OCI-LY3 (cell line): ENCODE results near the gene IFT43.
"Not testable (repeated sequence)": the region's sequence is repeated elsewhere in the genome, so short reads cannot be mapped to it uniquely, and the experiment has no call there.

Source experiments
- H2AFZ ChIP-seq: fragments of 200-600, 300-600 bp; shearing (Covaris generic); 2 replicates; pipeline ENCODE4 v1.6.0; 2014; ENCODE audit warnings: antibody characterized with exemption, low read depth, low read length
- H3K27ac ChIP-seq: fragments of 200-600, 300-600 bp; sonication (generic); 2 replicates; pipeline ENCODE4 v1.5.1; 2014; ENCODE audit warnings: mild to moderate bottlenecking, low read length, moderate library complexity, mixed read lengths
- H3K27me3 ChIP-seq: fragments of 200-600, 300-600 bp; sonication (generic); 2 replicates; pipeline ENCODE4 v1.6.1; 2014; ENCODE audit warnings: low read depth, low read length, mixed read lengths
- H3K36me3 ChIP-seq: fragments of 200-600, 300-600 bp; sonication (generic); replicated peaks from 2 replicates; pipeline ENCODE3; 2014; ENCODE audit warnings: low read depth, low read length, mixed read lengths
- H3K4me1 ChIP-seq: fragments of 300-600, 200-600 bp; sonication (generic); 2 replicates; pipeline ENCODE4 v1.6.1; 2014; ENCODE audit warnings: low read length, mixed read lengths
- H3K4me2 ChIP-seq: fragments of 200-600, 300-600 bp; sonication (generic); 2 replicates; pipeline ENCODE4 v1.6.1; 2014; ENCODE audit warnings: low read length, mixed read lengths
- H3K4me3 ChIP-seq: fragments of 300-600, 200-600 bp; sonication (generic); 2 replicates; pipeline ENCODE4 v1.5.1; 2014; ENCODE audit warnings: antibody characterized with exemption, mild to moderate bottlenecking, low read length, moderate library complexity
- H3K79me2 ChIP-seq: fragments of 300-600, 200-600 bp; shearing (Covaris generic); 2 replicates; pipeline ENCODE4 v1.6.1; 2014; ENCODE audit warnings: mild to moderate bottlenecking, low read length, mixed read lengths
- H3K9ac ChIP-seq: fragments of 300-600, 200-600 bp; shearing (Covaris generic); 2 replicates; pipeline ENCODE4 v1.6.0; 2014; ENCODE audit warnings: mild to moderate bottlenecking, low read length, moderate library complexity
- H3K9me3 ChIP-seq: fragments of 200-600, 300-600 bp; shearing (Covaris generic); 2 replicates; pipeline ENCODE4 v1.6.1; 2014; ENCODE audit warnings: low read length, mixed read lengths; ENCODE audit not compliant: insufficient read depth
- H4K20me1 ChIP-seq: fragments of 200-600, 300-600 bp; sonication (generic); 2 replicates; pipeline ENCODE4 v1.6.1; 2016; ENCODE audit warnings: low read length, mixed read lengths; ENCODE audit not compliant: insufficient read depth
- EZH2phosphoT487 ChIP-seq: fragments of 200-600 bp; shearing (Covaris generic); IDR thresholded peaks from 2 replicates; pipeline ENCODE4 v1.6.1; 2018; ENCODE audit warnings: antibody characterized with exemption, mixed run types, low read depth
- TF ChIP-seq, protein P1 (sequence below): fragments of 200-600, 300-600 bp; sonication (generic); IDR thresholded peaks from 2 replicates; pipeline ENCODE4 v1.5.1; 2014; ENCODE audit warnings: antibody characterized with exemption, low read length, low read depth

Gene IFT43

DNA sequence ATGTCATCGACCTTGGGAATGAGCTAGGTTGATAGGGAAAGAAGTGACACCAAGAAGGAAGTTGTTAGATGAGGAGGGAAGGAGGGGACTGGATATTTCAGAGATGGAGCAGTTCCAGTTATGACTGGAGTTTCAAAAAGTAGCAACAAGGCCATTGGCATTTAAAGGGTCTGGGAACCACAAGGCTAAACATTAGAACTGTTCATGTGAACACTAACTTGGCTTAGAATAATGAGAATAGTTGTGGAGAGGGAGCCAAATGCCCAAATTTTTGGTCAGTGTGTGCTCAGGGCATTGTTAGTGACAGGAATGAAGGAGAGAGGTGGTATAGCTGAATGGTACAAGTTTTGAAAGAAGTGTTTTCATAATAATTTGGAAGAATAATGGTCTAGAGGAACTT, 16.8 kb downstream of the IFT43 start:
- no peak overlapping the region for H3K4me2 ChIP-seq
- H3K36me3 ChIP-seq, result peaks cover 11% of the 10 kb centered on the region
- no peak overlapping the region for H2AFZ ChIP-seq
- H3K4me1 ChIP-seq, result no peaks in the 10 kb centered on the region
- H3K9me3 ChIP-seq, result peaks cover 3% of the 10 kb centered on the region; the same call in 1 of the 2 replicates
- no peaks in the 10 kb centered on the region for H3K79me2 ChIP-seq
- TF ChIP-seq EZH2phosphoT487, result no peak
- TF ChIP-seq, protein P1, sequence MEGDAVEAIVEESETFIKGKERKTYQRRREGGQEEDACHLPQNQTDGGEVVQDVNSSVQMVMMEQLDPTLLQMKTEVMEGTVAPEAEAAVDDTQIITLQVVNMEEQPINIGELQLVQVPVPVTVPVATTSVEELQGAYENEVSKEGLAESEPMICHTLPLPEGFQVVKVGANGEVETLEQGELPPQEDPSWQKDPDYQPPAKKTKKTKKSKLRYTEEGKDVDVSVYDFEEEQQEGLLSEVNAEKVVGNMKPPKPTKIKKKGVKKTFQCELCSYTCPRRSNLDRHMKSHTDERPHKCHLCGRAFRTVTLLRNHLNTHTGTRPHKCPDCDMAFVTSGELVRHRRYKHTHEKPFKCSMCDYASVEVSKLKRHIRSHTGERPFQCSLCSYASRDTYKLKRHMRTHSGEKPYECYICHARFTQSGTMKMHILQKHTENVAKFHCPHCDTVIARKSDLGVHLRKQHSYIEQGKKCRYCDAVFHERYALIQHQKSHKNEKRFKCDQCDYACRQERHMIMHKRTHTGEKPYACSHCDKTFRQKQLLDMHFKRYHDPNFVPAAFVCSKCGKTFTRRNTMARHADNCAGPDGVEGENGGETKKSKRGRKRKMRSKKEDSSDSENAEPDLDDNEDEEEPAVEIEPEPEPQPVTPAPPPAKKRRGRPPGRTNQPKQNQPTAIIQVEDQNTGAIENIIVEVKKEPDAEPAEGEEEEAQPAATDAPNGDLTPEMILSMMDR, result no peak
- H3K4me3 ChIP-seq, result no peak overlapping the region
- H3K9ac ChIP-seq, result no peak overlapping the region
- H3K27ac ChIP-seq, result no peak overlapping the region
- no peaks in the 10 kb centered on the region for H3K27me3 ChIP-seq
- no peaks in the 10 kb centered on the region for H4K20me1 ChIP-seq

DNA sequence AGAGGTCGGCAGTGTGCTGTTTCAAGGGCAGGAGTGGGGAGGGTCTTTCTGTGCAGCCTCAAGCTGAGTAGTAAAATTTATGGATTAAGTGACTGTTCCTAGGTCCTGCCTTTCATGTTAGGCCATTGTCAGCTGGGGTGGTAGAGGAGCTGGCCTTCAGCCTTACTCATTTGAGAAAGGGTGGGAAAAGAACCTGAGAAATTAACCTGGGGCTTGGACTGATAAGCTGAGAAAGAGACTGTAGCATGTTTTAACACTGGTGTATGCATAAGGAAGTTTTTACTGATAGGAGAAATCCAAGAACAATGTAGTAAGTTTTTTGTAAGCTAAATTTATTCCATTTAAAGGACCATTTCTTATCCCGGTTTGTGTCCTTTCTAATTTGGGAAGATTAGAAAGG, 20.7 kb downstream of the IFT43 start:
- peaks cover 3% of the 10 kb centered on the region; the same call in 1 of the 2 replicates for H3K9me3 ChIP-seq
- H3K27ac ChIP-seq, result no peak overlapping the region
- no peak overlapping the region for H3K4me2 ChIP-seq
- no peak overlapping the region for H3K9ac ChIP-seq
- H2AFZ ChIP-seq, result no peak overlapping the region
- H3K79me2 ChIP-seq, result no peaks in the 10 kb centered on the region
- H3K4me1 ChIP-seq, result no peaks in the 10 kb centered on the region
- H4K20me1 ChIP-seq, result no peaks in the 10 kb centered on the region
- H3K4me3 ChIP-seq, result no peak overlapping the region
- no peaks in the 10 kb centered on the region for H3K27me3 ChIP-seq
- TF ChIP-seq EZH2phosphoT487, result no peak
- TF ChIP-seq, protein P1, result no peak
- peaks cover 11% of the 10 kb centered on the region for H3K36me3 ChIP-seq

DNA sequence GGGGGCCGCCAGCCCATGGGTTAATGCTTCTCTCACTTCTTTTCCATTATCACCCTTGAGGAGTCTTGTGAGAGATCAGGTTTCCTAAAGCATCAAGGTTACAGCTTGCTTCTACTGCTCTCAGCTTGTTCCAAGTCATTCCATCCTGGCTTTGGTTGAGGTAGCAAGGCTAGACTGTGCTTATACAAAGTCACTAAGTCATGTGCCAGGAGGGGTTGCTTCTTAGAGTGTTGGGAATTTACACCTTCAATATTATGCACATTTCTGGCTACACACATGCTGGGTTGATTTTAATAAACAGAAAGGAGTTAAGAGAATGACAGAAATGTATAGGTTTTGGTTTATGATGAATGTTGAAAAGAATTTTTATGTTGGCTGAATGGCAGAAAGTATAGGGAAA, 21.8 kb downstream of the IFT43 start:
- no peak overlapping the region for H3K27ac ChIP-seq
- H3K4me3 ChIP-seq, result no peak overlapping the region
- H3K9me3 ChIP-seq, result peaks cover 3% of the 10 kb centered on the region; the same call in 1 of the 2 replicates
- no peaks in the 10 kb centered on the region for H4K20me1 ChIP-seq
- H3K4me2 ChIP-seq, result no peak overlapping the region
- TF ChIP-seq EZH2phosphoT487, result no peak
- TF ChIP-seq, protein P1, result no peak
- no peaks in the 10 kb centered on the region for H3K27me3 ChIP-seq
- no peaks in the 10 kb centered on the region for H3K79me2 ChIP-seq
- no peaks in the 10 kb centered on the region for H3K4me1 ChIP-seq
- H3K9ac ChIP-seq, result no peak overlapping the region
- H3K36me3 ChIP-seq, result peaks cover 11% of the 10 kb centered on the region
- no peak overlapping the region for H2AFZ ChIP-seq

DNA sequence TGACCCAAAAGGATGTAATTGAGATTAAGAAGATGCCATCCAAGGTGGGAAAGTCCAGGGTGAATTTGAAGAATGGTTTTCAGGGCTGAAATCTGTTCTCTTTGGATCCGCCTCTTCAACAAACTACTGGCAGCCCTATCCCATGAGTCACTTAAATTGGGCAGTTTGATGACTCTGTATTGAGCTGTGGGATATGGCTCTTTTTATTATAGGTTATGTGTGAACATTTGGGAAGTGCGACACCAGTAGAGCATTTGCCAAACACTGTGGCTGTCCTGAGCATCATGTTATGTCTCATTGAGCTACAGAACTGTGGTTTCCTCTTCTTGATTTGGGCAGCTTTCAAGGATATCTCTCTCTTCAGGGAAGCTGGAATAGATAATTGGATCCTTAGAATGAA, 22.3 kb downstream of the IFT43 start:
- no peaks in the 10 kb centered on the region for H3K79me2 ChIP-seq
- H3K4me3 ChIP-seq, result no peak overlapping the region
- H2AFZ ChIP-seq, result no peak overlapping the region
- H3K36me3 ChIP-seq, result peaks cover 11% of the 10 kb centered on the region
- H3K4me2 ChIP-seq, result no peak overlapping the region
- H4K20me1 ChIP-seq, result no peaks in the 10 kb centered on the region
- H3K27ac ChIP-seq, result no peak overlapping the region
- no peak overlapping the region for H3K9ac ChIP-seq
- no peak for TF ChIP-seq EZH2phosphoT487
- TF ChIP-seq, protein P1, result no peak
- peaks cover 3% of the 10 kb centered on the region; the same call in 1 of the 2 replicates for H3K9me3 ChIP-seq
- H3K27me3 ChIP-seq, result no peaks in the 10 kb centered on the region
- H3K4me1 ChIP-seq, result no peaks in the 10 kb centered on the region

DNA sequence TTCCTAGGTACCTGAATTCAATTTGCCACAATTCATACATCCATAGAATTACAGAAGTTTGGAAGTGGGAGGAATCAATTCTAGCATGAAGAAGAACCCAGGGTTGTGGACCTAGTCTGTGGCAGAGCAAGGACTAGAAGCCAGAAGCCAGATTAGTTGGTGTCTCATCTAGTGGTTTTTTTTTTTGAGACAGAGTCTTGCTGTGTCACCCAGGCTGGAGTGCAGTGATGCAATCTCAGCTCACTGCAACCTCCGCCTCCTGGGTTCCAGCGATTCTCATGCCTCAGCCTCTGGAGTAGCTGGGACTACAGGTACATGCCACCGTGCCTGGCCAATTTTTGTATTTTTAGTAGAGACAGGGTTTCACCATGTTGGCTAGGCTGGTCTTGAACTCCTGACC, 24.1 kb downstream of the IFT43 start:
- H3K36me3 ChIP-seq, result peaks cover 11% of the 10 kb centered on the region
- H3K27me3 ChIP-seq, H4K20me1 ChIP-seq, H3K27ac ChIP-seq, H3K4me2 ChIP-seq, H3K4me1 ChIP-seq, H2AFZ ChIP-seq, H3K4me3 ChIP-seq, H3K9ac ChIP-seq, H3K79me2 ChIP-seq, H3K9me3 ChIP-seq: not testable (repeated sequence)
